Measurements from ENCODE around the gene FCRLB. TPM values are rescaled to one million over a fixed set of nuclear protein-coding genes. Genes with fewer than 3 reads are reported as not detected.

The FCRLB gene
- total and polyA plus RNA-seq, 2 of the 13 experiments (the other 11 are each of a cell fraction or from before 2014, with no cell fraction given) = 0.08 to 0.11 TPM

DNA sequence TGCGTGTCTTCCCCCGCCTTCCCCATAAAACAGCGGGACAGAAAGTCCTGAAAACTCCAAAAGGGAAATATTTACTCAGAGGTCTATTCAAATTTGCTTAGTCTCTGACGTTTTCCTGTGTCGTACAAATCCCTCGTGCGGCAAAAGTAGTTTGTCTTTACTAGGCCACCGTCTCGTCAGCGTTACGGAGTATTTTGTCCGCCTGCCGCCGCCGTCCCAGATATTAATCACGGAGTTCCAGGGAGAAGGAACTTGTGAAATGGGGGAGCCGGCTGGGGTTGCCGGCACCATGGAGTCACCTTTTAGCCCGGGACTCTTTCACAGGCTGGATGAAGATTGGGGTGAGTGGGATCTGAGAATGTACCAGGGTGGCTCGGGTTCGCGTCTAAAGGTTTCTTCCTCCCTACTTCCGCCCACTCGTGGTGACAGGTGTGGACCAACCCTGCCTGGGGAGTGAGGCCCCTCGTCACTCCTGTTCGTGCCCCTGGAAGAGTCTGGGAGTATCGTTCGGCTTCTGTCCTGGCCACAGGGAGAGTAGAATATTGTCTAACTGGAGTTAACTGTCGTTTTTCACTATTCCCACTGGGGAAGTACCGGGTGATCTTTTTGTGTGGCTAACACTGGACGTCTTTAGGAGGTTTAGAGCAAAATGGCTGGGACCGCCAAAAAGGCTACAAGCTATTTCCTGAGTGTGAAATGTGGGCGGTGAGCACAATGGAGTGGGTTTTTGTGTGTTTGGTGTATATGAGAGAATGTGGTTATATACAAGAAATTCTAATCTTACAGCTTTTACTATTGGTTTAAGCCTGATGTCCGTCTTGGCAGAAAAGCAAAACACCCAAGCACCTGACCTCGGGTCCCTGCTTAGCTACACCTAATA is 45.0 kb downstream of the FCRLB start, which contains the start of gene ATF6 (continued):
- TF ChIP-seq, protein P1, sequence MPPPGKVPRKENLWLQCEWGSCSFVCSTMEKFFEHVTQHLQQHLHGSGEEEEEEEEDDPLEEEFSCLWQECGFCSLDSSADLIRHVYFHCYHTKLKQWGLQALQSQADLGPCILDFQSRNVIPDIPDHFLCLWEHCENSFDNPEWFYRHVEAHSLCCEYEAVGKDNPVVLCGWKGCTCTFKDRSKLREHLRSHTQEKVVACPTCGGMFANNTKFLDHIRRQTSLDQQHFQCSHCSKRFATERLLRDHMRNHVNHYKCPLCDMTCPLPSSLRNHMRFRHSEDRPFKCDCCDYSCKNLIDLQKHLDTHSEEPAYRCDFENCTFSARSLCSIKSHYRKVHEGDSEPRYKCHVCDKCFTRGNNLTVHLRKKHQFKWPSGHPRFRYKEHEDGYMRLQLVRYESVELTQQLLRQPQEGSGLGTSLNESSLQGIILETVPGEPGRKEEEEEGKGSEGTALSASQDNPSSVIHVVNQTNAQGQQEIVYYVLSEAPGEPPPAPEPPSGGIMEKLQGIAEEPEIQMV (CRISPR knock-in tag; IDR thresholded peaks at IDR 0.05; ENCODE audit: low read depth) = no peak
- no peak for TF ChIP-seq ZNF775 (CRISPR knock-in tag; IDR thresholded peaks at IDR 0.05; ENCODE audit: borderline replicate concordance)
- 0 out of 2 replicates have a peak, but pooled peaks have one; percentile 33 for TF ChIP-seq ZNF761 (CRISPR knock-in tag; conservative IDR thresholded peaks at IDR 0.05)
- TF ChIP-seq ZBTB21 (CRISPR knock-in tag; IDR thresholded peaks at IDR 0.05) = peak; percentile 97
- TF ChIP-seq ZNF205 (CRISPR knock-in tag; IDR thresholded peaks at IDR 0.05) = peak; percentile 59
- TF ChIP-seq, protein P2, sequence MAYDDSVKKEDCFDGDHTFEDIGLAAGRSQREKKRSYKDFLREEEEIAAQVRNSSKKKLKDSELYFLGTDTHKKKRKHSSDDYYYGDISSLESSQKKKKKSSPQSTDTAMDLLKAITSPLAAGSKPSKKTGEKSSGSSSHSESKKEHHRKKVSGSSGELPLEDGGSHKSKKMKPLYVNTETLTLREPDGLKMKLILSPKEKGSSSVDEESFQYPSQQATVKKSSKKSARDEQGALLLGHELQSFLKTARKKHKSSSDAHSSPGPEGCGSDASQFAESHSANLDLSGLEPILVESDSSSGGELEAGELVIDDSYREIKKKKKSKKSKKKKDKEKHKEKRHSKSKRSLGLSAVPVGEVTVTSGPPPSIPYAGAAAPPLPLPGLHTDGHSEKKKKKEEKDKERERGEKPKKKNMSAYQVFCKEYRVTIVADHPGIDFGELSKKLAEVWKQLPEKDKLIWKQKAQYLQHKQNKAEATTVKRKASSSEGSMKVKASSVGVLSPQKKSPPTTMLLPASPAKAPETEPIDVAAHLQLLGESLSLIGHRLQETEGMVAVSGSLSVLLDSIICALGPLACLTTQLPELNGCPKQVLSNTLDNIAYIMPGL (CRISPR knock-in tag; IDR thresholded peaks at IDR 0.05; ENCODE audit: borderline replicate concordance in 1 of 2, low read depth in 1 of 2) = peak; percentile 76 to 89; a peak in 3 of 4 replicates
- peak; percentile 15; the same call in 1 of the 2 replicates for TF ChIP-seq ZNF792 (CRISPR knock-in tag; IDR thresholded peaks at IDR 0.05)
- TF ChIP-seq, protein P3, sequence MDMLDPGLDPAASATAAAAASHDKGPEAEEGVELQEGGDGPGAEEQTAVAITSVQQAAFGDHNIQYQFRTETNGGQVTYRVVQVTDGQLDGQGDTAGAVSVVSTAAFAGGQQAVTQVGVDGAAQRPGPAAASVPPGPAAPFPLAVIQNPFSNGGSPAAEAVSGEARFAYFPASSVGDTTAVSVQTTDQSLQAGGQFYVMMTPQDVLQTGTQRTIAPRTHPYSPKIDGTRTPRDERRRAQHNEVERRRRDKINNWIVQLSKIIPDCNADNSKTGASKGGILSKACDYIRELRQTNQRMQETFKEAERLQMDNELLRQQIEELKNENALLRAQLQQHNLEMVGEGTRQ (IDR thresholded peaks at IDR 0.05; ENCODE audit: low read depth, low read length) = no peak
- TF ChIP-seq, protein P3 (CRISPR knock-in tag; IDR thresholded peaks at IDR 0.05; ENCODE audit: borderline replicate concordance) = no peak
- TF ChIP-seq MIER3 (CRISPR knock-in tag; IDR thresholded peaks at IDR 0.05; ENCODE audit: borderline replicate concordance) = peak; percentile 84
- TF ChIP-seq SMYD3 (CRISPR knock-in tag; IDR thresholded peaks at IDR 0.05) = no peak
- no peak for TF ChIP-seq ESRRA (CRISPR knock-in tag; IDR thresholded peaks at IDR 0.05; ENCODE audit: low read depth)
- TF ChIP-seq FOXC1 (CRISPR knock-in tag; IDR thresholded peaks at IDR 0.05; ENCODE audit: borderline replicate concordance) = 0 out of 2 replicates have a peak, but pooled peaks have one; percentile 19
- TF ChIP-seq TOE1 (CRISPR knock-in tag; IDR thresholded peaks at IDR 0.05) = 0 out of 2 replicates have a peak, but pooled peaks have one; percentile 79
- peak; percentile 42; the same call in 1 of the 2 replicates for TF ChIP-seq CCDC6 (CRISPR knock-in tag; IDR thresholded peaks at IDR 0.05)
- TF ChIP-seq, protein P4, sequence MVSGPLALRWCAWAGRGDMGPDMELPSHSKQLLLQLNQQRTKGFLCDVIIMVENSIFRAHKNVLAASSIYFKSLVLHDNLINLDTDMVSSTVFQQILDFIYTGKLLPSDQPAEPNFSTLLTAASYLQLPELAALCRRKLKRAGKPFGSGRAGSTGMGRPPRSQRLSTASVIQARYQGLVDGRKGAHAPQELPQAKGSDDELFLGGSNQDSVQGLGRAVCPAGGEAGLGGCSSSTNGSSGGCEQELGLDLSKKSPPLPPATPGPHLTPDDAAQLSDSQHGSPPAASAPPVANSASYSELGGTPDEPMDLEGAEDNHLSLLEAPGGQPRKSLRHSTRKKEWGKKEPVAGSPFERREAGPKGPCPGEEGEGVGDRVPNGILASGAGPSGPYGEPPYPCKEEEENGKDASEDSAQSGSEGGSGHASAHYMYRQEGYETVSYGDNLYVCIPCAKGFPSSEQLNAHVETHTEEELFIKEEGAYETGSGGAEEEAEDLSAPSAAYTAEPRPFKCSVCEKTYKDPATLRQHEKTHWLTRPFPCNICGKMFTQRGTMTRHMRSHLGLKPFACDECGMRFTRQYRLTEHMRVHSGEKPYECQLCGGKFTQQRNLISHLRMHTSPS (CRISPR knock-in tag; IDR thresholded peaks at IDR 0.05; ENCODE audit: low read depth) = no peak
- no peak for TF ChIP-seq U2AF2 (IDR thresholded peaks at IDR 0.05; ENCODE audit: low read depth, low read length)
- TF ChIP-seq, protein P5, sequence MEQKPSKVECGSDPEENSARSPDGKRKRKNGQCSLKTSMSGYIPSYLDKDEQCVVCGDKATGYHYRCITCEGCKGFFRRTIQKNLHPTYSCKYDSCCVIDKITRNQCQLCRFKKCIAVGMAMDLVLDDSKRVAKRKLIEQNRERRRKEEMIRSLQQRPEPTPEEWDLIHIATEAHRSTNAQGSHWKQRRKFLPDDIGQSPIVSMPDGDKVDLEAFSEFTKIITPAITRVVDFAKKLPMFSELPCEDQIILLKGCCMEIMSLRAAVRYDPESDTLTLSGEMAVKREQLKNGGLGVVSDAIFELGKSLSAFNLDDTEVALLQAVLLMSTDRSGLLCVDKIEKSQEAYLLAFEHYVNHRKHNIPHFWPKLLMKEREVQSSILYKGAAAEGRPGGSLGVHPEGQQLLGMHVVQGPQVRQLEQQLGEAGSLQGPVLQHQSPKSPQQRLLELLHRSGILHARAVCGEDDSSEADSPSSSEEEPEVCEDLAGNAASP (CRISPR knock-in tag; IDR thresholded peaks at IDR 0.05; ENCODE audit: borderline replicate concordance) = peak; percentile 52; the same call in 1 of the 2 replicates
- peak; percentile 91 for TF ChIP-seq ZNF501 (CRISPR knock-in tag; IDR thresholded peaks at IDR 0.05)

Measured in HepG2 (cell line).